Keratinocyte (primary cell): ENCODE data around the gene KMT2C.

Experiments
- CTCF ChIP-seq, 3 experiments: IDR thresholded peaks in 1 of 3; conservative IDR thresholded peaks in 1 of 3; optimal IDR thresholded peaks in 1 of 3; 2 replicates in 2 of 3; 3 replicates in 1 of 3; pipeline versions ENCODE3 to v1.5.1; 2011; ENCODE audit warnings: low read length in 3 of 3, mild to moderate bottlenecking in 3 of 3, moderate library complexity in 2 of 3, control low read depth in 1 of 3, inconsistent platforms in 1 of 3; ENCODE audit not compliant: insufficient read depth in 2 of 3; ENCODE audit errors: extremely low read depth in 1 of 3
- EZH2 ChIP-seq: IDR thresholded peaks from one replicate; pipeline ENCODE4 v1.6.1; 2012; ENCODE audit warnings: inconsistent platforms, mild to moderate bottlenecking, low read length, moderate library complexity

DNA sequence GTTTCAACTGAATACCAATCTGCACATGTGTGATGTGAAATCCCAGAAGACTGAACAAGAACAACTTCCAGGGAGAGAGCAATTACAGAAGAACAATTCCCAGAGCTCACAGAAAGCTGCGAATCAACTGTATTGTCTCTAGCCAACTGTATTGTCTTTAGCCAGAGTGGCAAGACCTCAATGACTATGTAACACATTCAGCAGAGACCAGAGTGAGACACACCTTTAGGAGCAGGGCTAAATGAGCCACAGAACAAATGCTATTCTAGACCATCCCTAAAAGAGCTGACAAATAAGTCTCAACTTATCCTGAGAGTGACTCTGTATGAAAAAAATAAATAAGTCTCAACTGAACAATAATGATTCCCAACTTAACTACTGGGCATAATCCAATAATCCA is 72.0 kb downstream of the KMT2C start:
- TF ChIP-seq CTCF (optimal IDR thresholded peaks at IDR 0.05 in 1 of 3, IDR thresholded peaks at IDR 0.05 in 1 of 3, conservative IDR thresholded peaks at IDR 0.05 in 1 of 3; ENCODE audit: extremely low read depth in 1 of 3, insufficient read depth in 2 of 3, low read length in 3 of 3), result no peak
- TF ChIP-seq EZH2, result no peak
